CD1c-positive myeloid dendritic cell (primary cell): ENCODE data around the gene TP53I3.
"Not testable (repeated sequence)": the region's sequence is repeated elsewhere in the genome, so short reads cannot be mapped to it uniquely, and the experiment has no call there.

Source experiments
- DNase-seq: peaks from one replicate; pipeline ENCODE4 v3.0.0-alpha.2; 2016; ENCODE audit errors: extremely low spot score

TP53I3 gene

DNA sequence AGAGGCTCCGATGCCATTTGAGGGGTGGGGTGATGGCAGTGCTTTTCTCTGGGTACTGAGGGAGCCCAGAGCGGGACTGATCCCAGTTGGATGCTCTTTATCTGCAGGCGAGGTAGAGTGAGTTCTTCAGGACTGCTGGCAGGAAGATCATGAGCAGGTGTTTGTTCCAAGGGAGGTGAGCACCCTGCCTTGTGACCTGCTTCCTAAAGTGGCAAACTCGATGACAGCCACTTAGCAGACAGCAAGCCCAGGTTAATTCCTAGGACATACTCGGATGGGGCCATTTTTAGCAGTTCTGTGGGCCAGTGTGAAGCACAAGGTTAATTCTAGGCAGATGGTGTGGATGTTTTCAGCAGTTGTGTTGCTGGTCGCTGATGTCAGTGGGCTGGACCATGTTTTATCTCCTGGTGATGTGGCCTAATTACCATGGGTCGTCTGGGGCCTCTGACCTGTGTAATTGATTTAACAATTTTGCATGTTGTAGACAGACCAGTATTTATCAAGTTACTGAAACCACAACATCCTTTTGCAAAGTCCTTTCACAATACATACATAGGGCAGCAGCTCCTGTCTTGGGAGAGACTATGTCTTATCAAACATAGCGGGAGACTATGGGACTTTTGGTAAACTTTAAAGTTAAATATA is 30.1 kb downstream of the TP53I3 start:
- DNase-seq = no peak

DNA sequence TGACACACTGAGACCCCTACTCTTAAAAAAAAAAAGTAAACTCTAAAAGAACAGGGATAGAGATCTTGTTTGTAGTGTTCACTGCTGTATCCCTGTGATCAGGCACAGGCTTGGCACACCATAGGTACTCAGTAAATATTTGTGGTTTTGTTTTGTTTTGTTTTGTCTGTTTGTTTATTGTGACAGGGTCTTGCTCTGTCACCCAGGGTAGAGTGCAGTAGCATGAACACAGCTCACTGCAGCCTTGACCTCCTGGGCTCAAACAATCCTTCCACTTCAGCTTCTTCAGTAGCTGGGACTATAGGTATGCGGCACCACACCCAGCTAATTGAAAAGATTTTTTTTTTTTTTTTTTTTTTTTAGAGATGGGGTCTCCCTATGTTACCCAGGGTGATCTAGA is 31.7 kb downstream of the TP53I3 start:
- no peak for DNase-seq

DNA sequence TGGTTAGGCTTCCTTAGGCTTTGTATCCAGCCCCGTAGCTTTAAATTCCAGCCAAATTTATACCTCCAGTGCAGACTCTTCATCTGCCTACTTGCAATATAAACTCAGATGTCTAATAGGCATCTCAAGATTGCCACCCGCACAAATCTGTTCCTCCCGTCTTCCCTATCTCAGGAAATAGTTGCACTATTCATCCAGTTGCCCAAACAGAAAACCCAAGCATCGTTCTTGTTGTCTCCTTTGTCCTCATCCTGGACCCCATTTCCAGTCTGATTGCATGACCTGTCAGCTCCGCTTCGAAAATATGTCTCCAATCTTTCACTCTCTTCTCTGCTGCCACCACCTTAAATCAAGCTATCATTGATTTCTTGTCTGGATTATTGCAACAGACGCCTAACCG is 32.8 kb downstream of the TP53I3 start:
- DNase-seq = no peak

DNA sequence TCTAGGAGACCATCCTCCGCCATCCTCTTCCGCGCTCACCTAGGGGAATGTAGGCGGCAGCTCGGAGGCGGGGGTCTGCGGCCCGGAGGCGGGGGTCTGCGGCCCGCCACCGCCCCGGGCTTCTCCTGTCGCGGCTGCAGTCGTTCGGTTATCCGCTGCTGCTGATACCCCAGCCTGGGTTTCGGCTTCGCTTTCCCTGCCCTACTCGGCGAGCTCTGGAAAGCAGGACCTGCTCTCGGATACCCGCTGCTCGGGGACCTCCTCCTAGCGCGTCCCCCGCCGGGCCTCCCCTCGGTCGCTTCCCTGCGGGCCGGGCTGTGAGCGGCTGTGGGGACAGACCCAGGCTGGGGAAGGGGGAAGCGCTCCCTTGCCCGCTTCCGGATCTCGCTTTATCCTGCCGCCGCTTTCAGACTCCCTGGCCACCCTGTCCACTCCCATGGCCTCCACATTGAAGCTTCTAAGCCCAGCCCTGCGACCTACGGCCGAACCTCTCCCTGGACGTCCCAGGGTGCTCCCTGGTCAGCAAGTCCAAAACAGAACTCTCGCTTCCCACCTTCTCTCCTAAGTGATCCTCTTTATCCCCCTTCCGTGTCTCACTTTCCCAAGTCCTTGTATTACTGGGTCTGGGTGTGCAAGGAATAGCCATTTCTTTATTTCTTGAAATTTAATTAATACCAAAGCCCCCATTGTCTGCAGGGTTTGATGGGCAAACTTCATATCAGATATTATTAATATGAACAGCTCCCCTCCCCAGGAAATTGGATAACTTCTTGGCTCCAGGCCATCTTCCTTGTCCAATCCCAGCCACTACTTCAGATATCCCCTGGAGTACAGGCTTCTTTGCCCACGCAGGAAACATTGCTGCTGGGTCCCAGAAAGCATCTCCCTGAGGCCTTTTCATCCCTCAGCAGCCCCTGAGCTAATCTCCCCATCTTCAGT is 34.3 kb downstream of the TP53I3 start:
- DNase-seq = peak; percentile 56

DNA sequence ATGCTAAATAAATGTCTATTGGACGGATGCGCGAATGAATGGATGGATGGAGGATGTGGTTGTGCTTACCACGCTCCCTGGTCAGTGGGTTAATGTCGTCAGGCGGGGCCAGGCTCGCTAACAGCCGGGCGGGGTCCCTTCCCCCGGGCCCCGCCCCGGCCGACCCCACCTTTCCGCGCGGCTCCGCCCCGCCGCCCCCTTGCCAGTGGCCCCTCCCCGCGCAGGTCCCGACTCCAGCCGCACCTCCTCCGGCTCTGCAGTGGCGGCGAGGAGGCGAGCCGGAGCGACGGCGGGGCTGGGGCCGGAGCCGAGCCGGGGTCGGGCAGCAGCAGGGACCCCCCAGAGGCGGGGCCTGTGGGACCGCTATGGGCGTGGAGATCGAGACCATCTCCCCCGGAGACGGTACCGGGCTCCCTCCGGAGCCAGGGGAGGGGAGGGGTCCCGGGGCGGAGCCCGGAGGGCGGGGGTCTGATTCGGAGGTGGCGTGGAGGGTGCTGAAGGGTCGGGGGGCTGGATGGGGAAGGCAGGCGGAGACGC is 35.1 kb downstream of the TP53I3 start, which contains the start of gene FKBP1B:
Gene FKBP1B, plus strand, starts transcription at position 257 of the 537 bp plus-strand sequence. Its CDS starts 109 bp downstream, at position 366.
- DNase-seq = peak; percentile 56

DNA sequence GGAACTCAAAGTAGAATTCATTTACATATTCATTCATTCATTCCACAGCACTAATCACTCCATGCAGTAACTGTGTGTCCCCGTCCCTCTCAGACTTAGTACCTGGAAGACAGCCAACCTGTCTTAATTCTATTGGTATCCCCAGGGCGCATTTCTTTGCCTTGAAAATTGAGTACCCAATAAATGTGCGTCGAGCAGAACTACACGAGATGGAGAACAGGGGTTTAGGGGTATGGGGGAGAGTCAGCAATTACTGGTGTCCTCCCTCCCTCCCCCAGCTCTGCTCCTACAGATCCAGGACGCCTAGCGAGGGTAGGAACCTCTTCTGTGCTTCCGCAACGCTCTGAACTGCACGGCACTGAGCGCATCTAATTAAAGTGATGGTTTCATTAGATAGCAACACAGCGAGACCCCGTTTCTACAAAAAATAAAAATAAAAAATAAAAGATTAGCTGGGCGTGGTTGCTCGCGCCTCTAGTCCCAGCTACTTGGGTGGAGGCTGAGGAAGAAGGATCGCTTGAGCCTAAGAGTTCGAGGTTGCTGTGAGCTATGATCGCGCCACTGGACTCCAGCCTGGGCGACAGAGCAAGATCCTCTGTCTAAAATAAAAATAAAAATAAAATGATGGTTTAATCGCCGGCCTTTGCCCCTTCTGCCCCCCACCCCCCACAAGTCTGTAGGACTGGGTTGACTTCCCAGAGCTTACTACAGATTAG is 35.7 kb downstream of the TP53I3 start:
- DNase-seq = no peak

DNA sequence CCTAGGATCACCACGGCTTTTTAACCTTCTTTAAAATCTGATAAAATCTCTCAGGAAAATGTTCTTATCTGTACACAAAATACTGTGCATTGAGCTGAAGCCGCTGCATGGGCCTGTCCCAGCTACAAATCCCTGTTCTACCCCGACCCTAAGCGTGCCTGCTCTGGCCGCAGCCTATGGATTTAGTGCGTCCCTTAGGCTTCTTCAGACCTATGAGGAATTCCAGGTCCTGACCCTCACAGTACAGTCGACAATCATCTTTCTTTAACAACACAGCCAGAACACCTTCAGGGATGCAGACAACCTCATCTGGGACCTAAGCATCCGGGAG is 37.0 kb downstream of the TP53I3 start:
- DNase-seq = no peak

DNA sequence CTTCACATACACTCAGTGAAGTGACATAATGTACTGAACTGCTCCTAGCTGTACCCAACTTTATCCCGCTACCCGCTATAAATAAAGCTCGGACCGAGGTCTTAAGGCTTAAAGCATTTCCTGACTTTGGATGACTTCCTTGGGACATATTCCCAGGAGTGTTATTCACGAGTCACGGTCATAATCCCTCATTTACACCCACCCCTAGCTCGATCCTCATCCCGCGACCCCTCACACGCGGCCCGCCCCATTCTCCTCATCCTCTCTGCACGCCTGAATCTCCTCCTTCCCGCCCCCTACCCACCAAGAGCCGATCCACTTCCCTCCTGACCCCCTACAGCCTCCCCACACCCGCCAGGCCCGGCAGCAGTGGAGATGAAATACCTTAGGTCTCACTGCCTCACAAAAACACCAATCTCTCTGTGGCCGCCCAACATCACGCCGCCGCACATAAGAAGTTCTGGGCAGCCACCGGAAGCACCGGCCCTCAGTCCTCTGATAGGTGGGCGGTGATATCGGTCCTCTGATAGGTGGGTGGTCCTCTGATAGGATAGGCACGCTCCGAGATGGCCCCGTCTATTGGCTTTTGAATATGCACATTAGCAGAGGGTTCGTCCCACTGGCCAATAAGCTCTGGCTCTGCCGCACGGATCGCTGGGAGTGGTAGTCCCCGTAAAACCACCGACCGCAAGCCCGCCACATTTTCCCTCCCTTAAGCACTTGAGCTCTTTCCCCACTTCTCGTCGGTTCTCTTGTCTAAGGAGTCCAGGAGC is 37.5 kb downstream of the TP53I3 start, which contains the start of gene WDCP:
Gene WDCP, minus strand, starts transcription at position 462 of the 773 bp plus-strand sequence. CDS start 7,897 bp downstream, outside the sequence.
- peak; percentile 97 for DNase-seq

DNA sequence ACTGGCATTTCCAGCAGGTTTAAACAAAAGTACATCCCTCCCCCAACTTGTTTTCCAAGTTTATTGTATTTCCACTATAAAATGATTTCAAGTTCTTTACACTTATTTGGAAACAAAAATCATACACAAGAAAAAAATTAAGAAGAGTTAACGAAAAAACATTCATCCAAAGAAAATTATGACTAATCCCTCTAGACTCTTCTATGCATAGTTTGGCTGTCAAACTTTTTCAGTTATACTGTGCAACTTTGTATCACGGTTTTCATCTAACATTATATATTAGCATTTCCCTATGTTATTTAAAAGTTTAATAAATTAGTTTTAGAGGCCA is 38.1 kb downstream of the TP53I3 start:
- DNase-seq = no peak

DNA sequence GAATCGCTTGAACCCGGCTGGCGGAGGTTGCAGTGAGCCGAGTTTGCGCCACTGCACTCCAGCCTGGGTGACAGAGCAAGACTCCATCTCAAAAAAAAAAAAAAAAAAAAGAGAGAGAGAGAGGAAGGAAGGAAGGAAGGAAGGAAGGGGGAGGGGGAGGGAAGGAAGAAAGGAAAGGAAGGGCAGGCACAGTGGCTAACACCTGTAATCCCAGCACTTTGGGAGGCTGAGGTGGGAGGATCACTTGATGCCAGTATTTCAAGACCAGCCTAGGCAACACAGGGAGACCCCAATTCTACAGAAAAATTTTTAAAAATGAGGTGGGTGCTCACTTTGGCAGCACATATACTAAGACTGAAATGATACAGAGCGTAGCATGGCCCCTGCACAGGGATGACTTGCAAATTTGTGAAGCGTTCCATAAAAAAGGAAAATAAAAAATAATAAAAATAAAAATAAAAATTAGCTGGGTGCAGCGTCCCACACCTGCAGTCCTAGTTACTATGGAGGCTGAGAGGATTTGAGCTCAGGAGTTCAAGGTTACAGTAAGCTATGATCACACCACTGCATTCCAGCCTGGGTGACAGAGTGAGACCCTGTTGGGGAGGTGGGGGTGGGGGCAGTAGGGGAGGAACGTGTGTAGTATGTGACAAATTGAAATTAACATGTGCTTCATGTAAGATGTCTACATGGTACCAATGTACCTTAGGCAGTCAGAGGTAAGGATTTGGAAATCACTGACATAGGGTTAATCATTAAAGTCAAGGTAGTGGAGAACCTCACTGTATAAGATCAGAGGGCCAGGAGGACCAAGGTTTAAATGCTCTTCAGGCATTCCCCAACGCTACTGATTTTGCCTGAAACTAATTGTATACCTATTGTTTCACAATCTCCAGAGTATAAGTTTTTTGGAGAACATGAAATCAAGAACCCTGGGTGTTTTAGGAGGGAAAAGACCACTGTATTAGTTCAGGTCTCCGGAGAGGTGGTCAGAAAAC is 38.8 kb downstream of the TP53I3 start:
- DNase-seq = no peak

DNA sequence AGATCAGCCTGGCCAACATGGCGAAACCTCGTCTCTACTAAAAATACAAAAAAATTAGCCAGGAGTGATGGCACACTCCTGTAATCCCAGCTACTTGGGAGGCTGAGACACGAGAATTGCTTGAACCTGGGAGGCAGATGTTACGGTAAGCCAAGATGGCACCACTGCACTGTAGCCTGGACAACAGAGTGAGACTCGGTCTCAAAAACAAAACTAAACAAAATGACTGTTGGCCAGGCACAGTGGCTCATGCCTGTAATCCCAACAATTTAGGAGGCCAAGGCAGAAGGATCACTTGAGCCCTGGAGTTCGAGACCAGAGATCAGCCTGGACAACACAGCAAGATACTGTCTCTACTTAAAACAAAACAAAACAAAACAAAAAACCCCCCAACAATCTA is 41.5 kb downstream of the TP53I3 start:
- DNase-seq = not testable (repeated sequence)

DNA sequence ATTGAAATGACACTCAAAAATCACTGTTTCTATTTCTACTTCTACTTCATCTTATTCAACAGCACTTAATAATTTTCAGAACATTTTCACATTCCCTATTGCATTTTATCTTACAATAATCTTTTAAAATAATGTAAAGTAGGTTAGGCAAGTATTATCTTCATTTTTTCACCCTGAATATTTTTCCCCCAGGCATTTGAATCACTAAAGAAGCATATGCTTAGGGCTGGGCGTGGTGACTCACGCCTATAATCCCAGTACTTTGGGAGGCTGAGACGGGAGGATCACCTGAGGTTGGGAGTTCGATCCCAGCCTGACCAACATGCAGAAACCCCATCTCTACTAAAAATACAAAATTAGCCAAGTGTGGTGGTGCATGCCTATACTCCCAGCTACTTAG is 44.1 kb downstream of the TP53I3 start:
- DNase-seq = no peak

DNA sequence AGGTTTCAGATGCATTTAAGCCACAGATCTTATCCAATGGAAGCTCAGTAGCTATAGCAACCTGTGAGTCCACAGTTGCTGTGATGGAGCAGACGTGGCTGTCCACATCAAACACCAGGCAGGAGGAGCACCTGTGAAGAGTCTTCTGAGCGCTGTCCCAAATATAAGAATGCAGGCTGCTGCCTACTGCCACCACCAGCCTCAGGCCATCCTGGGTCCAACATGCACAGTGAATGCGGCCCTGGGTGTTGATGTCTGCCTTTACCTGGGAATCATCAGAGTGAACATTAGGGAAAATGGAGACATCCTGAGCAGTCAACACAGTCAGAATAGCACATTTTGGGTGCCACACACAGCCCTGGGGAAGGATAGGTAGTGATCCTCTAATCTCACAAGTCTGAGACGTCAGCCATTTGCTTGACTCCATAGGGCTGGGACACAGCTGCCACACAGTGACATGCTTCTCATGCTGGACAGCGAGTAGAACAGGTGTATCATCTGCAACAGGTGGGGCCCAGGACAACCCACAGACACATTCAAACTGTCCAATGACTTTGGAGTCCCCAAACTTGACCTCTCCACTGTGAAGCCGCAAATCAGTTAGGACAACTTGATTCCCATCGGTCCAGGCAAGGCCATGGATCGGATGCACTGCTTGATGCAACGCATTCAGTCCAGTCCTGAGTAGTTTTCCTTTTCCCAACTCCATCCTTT is 45.7 kb downstream of the TP53I3 start:
- no peak for DNase-seq
